GM12878 (cell line): ENCODE measurements around the gene FGF14.

Experiments
- CBX5 ChIP-seq: sonication (generic); IDR thresholded peaks from 2 replicates; pipeline ENCODE4 v1.6.1; 2016; ENCODE audit warnings: low read depth, moderate library complexity, mild to moderate bottlenecking, inconsistent platforms
- CHD4 ChIP-seq: fragments of 200-600 bp; sonication (generic); IDR thresholded peaks from 2 replicates; pipeline ENCODE4 v1.6.1; 2016; ENCODE audit warnings: mild to moderate bottlenecking
- EZH2 ChIP-seq: IDR thresholded peaks from 2 replicates; pipeline ENCODE4 v1.6.1; 2012; ENCODE audit warnings: low read depth, mild to moderate bottlenecking, control low read depth, inconsistent platforms, low read length, borderline replicate concordance; ENCODE audit not compliant: control insufficient read depth
- LARP7 ChIP-seq: fragments of 450-650 bp; IDR thresholded peaks from 2 replicates; pipeline ENCODE4 v1.6.1; 2017; ENCODE audit warnings: mild to moderate bottlenecking
- MAX ChIP-seq: IDR thresholded peaks from 2 replicates; pipeline ENCODE4 v1.6.1; 2012; ENCODE audit warnings: low read depth, low read length, improper control_type of control experiment
- MTA2 ChIP-seq: fragments of 450-650 bp; IDR thresholded peaks from 2 replicates; pipeline ENCODE4 v1.6.1; 2016; ENCODE audit warnings: low read depth, mild to moderate bottlenecking, moderate library complexity
- NRF1 ChIP-seq: conservative IDR thresholded peaks from 2 replicates; pipeline ENCODE4 v1.6.1; 2011; ENCODE audit warnings: mild to moderate bottlenecking, low read depth, low read length, improper control_type of control experiment
- POLR2A ChIP-seq: IDR thresholded peaks from 2 replicates; pipeline ENCODE4 v1.6.1; 2011; ENCODE audit warnings: low read depth, mild to moderate bottlenecking, low read length
- POLR2AphosphoS2 ChIP-seq: IDR thresholded peaks from 2 replicates; pipeline ENCODE4 v1.6.1; 2011; ENCODE audit warnings: low read depth, mild to moderate bottlenecking, low read length, improper control_type of control experiment, moderate library complexity
- SMC3 ChIP-seq: IDR thresholded peaks from 2 replicates; pipeline ENCODE4 v1.6.1; 2011; ENCODE audit warnings: low read length, improper control_type of control experiment, borderline replicate concordance
- SP1 ChIP-seq: IDR thresholded peaks from one replicate; pipeline ENCODE4 v1.6.1; 2011; ENCODE audit warnings: low read depth, low read length
- TF ChIP-seq, protein P1 (sequence below), 3 experiments: IDR thresholded peaks in 2 of 3; conservative IDR thresholded peaks in 1 of 3; 2 replicates each; pipeline ENCODE4 v1.5.1; 2011; ENCODE audit warnings: low read depth in 3 of 3, low read length in 3 of 3, mild to moderate bottlenecking in 3 of 3, control low read depth in 2 of 3, moderate library complexity in 2 of 3, inconsistent platforms in 1 of 3, mixed read lengths in 1 of 3; ENCODE audit not compliant: control insufficient read depth in 2 of 3, insufficient read depth in 1 of 3; ENCODE audit errors: extremely low read depth in 1 of 3
- TF ChIP-seq, protein P2 (sequence below): IDR thresholded peaks from 2 replicates; pipeline ENCODE4 v1.6.1; 2012; ENCODE audit warnings: low read depth, low read length, improper control_type of control experiment

DNA sequence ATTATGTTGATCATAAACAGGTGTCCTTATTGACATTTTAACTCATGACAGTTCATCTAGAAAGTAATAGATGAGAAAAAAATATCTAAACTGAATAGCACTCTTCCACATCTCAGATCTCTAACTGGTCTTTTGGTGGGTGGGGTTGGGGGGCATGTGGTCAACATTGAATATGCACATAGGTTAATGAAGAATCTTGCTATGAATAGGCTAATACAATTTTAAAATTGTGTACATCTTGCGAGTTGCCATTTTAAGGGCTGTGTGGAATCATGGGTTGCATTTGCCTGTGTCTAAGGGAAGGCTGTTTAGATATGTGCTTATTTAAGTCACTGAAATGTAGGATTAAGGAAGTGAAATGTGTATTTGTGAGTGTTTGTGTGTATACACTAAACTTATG, 603.4 kb downstream of the FGF14 start:
- TF ChIP-seq CHD4 (no peak), LARP7 (no peak), POLR2A (no peak), SP1 (no peak), NRF1 (no peak), CBX5 (no peak), MAX (no peak), POLR2AphosphoS2 (no peak), MTA2 (no peak), SMC3 (no peak), EZH2 (no peak)
- TF ChIP-seq, protein P1, sequence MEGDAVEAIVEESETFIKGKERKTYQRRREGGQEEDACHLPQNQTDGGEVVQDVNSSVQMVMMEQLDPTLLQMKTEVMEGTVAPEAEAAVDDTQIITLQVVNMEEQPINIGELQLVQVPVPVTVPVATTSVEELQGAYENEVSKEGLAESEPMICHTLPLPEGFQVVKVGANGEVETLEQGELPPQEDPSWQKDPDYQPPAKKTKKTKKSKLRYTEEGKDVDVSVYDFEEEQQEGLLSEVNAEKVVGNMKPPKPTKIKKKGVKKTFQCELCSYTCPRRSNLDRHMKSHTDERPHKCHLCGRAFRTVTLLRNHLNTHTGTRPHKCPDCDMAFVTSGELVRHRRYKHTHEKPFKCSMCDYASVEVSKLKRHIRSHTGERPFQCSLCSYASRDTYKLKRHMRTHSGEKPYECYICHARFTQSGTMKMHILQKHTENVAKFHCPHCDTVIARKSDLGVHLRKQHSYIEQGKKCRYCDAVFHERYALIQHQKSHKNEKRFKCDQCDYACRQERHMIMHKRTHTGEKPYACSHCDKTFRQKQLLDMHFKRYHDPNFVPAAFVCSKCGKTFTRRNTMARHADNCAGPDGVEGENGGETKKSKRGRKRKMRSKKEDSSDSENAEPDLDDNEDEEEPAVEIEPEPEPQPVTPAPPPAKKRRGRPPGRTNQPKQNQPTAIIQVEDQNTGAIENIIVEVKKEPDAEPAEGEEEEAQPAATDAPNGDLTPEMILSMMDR (IDR thresholded peaks at IDR 0.05 in 2 of 3, conservative IDR thresholded peaks at IDR 0.05 in 1 of 3; ENCODE audit: control insufficient read depth in 2 of 3, extremely low read depth in 1 of 3, insufficient read depth in 1 of 3, low read depth in 3 of 3, low read length in 3 of 3) = no peak
- TF ChIP-seq, protein P2, sequence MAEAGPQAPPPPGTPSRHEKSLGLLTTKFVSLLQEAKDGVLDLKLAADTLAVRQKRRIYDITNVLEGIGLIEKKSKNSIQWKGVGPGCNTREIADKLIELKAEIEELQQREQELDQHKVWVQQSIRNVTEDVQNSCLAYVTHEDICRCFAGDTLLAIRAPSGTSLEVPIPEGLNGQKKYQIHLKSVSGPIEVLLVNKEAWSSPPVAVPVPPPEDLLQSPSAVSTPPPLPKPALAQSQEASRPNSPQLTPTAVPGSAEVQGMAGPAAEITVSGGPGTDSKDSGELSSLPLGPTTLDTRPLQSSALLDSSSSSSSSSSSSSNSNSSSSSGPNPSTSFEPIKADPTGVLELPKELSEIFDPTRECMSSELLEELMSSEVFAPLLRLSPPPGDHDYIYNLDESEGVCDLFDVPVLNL = no peak
